Left ventricle myocardium inferior (tissue), 1 donor: Measurements from ENCODE around the gene TMEM209. TPM values are rescaled to one million over a fixed set of nuclear protein-coding genes. Genes with fewer than 3 reads are reported as not detected.

Experiments used
- DNase-seq: peaks from one replicate; pipeline ENCODE4 v3.0.0-alpha.2; 2020
- H3K27ac ChIP-seq: fragments of 200-600 bp; replicated peaks from 2 replicates; pipeline ENCODE4 v1.8.0; 2021
- H3K27me3 ChIP-seq: fragments of 200-600 bp; 2 replicates; pipeline ENCODE4 v1.8.0; 2021; ENCODE audit warnings: low read depth
- H3K36me3 ChIP-seq: fragments of 200-600 bp; 2 replicates; pipeline ENCODE4 v1.8.0; 2021
- H3K4me1 ChIP-seq: fragments of 200-600 bp; 2 replicates; pipeline ENCODE4 v1.8.0; 2021
- H3K4me3 ChIP-seq: fragments of 200-600 bp; 2 replicates; pipeline ENCODE4 v1.8.0; 2021; ENCODE audit warnings: mild to moderate bottlenecking, moderate library complexity
- H3K9me3 ChIP-seq: fragments of 200-600 bp; replicated peaks from 2 replicates; pipeline ENCODE4 v1.8.0; 2021
- intact Hi-C: fragments of 100-400 bp; cut with micrococcal nuclease; formaldehyde crosslinking; loops from one replicate; pipeline ENCODE4 v1.11.0; 2022
- total RNA-seq: library from RNA; stranded (reverse); fragmentation: NEBNext Ultra II Directional; extraction: Animal tissue kit (Norgen Biotek cat#: 25700); gene quantifications from one replicate; pipeline ENCODE4 v1.2.1, GENCODE V29; 2021
- TF ChIP-seq, protein P1 (sequence below): fragments of 200-600 bp; IDR thresholded peaks from 2 replicates; pipeline ENCODE4 v1.8.0; 2021; ENCODE audit warnings: antibody characterized with exemption, mild to moderate bottlenecking, borderline replicate concordance
- donor health status: DM: no; HTN: yes; CAD: no; lungs with severe emphysema.

TMEM209 gene
- total RNA-seq, 1 donor from 2014 or later: 9.9 TPM

DNA sequence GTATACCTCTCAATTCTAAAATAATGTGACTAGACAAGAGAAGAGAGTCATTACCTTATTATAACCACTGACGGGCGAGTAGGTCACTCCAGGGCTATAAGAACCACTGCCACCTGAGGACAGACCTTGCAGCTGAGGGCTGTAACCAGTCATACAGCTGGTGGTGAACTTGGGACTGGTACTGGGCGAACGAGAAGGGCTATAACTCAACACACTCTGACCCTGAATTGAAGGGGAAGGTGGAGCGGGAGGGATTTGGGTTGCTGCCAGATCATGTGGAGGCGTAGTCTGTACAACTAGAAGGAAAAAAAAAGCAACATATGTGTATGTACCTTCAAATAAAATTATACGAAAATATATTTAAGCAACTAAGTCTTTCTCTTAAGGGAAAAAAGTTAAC, 3.4 kb downstream of the TMEM209 start:
- TF ChIP-seq, protein P1, sequence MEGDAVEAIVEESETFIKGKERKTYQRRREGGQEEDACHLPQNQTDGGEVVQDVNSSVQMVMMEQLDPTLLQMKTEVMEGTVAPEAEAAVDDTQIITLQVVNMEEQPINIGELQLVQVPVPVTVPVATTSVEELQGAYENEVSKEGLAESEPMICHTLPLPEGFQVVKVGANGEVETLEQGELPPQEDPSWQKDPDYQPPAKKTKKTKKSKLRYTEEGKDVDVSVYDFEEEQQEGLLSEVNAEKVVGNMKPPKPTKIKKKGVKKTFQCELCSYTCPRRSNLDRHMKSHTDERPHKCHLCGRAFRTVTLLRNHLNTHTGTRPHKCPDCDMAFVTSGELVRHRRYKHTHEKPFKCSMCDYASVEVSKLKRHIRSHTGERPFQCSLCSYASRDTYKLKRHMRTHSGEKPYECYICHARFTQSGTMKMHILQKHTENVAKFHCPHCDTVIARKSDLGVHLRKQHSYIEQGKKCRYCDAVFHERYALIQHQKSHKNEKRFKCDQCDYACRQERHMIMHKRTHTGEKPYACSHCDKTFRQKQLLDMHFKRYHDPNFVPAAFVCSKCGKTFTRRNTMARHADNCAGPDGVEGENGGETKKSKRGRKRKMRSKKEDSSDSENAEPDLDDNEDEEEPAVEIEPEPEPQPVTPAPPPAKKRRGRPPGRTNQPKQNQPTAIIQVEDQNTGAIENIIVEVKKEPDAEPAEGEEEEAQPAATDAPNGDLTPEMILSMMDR: no peak
- intact Hi-C loops: no loop called here

DNA sequence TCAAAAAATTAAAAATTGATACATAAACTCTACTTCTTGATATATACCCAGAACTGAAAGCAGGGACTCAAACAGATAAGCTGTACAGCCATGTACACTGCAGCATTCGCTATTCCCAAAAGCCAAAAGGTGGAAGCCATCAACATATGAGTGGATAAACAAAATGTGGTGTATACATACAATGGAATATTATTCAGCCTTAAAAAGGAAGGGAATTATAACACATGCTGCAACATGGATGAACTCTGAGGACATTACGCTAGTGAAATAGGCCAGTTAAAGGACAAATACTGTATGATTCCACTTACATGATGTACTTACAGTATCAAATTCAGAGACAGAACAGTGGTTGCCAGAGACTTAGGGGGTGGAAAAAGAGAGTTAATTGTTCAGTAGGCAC, 8.1 kb downstream of the TMEM209 start:
- Histone ChIP-seq H3K4me1 (no peaks in the 10 kb centered on the region), H3K27ac (no peak overlapping the region), H3K27me3 (no peaks in the 10 kb centered on the region), H3K36me3 (peaks cover 71% of the 10 kb centered on the region), H3K9me3 (no peaks in the 10 kb centered on the region), H3K4me3 (no peak overlapping the region)
- intact Hi-C loops: no loop called here
- TF ChIP-seq, protein P1: no peak
- no peak for DNase-seq

More for the DNA sequence above, 3.4 kb downstream of the TMEM209 start:
- Histone ChIP-seq H3K27ac (no peak overlapping the region), H3K27me3 (no peaks in the 10 kb centered on the region), H3K4me1 (peaks cover 15% of the 10 kb centered on the region), H3K4me3 (no peak overlapping the region), H3K36me3 (peaks cover 62% of the 10 kb centered on the region), H3K9me3 (no peaks in the 10 kb centered on the region)
- no peak for DNase-seq

DNA sequence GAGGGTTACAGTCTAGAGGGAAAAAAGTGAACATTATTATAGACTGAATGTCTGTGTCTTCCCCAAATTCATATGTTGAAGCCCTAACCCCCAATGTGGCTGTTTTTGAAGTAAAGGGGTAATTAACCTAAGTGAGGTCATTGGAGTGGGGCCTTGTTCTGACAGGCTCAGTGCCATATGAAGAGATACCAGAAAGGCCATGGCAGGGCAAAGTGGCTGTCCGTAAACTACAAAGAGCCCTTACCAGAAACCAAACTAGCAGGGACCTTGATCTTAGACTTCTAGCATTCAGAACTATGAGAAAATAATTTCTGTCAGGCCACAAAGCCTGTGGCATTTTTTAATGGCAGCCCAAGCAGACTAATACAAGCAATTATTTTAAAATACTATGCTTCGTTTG, 8.7 kb downstream of the TMEM209 start:
- Histone ChIP-seq H3K9me3 (no peaks in the 10 kb centered on the region), H3K27me3 (no peaks in the 10 kb centered on the region), H3K4me1 (no peaks in the 10 kb centered on the region), H3K36me3 (peaks cover 71% of the 10 kb centered on the region), H3K4me3 (no peak overlapping the region), H3K27ac (no peak overlapping the region)
- TF ChIP-seq, protein P1: no peak
- no peak for DNase-seq
- intact Hi-C loops: no loop called here

DNA sequence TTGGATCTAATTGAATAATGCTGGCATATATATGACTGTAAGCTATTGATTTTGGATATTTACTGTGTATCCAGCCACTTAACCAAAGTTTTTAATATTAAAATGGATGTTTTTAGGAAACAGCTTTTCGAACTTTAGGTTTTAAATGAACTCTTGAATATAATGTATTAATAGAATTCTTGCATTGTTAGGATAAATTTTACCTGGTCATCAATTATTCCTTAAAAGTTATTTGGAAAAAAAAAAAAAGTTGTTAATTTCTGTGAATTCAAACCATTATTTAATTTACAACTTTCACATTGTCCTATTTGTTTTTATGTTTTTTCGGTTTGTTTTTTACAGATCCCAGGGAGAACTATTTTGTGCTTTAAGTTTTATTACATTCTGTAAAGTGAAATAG, 9.8 kb downstream of the TMEM209 start:
- Histone ChIP-seq H3K27ac (no peak overlapping the region), H3K36me3 (peaks cover 71% of the 10 kb centered on the region), H3K4me1 (no peaks in the 10 kb centered on the region), H3K27me3 (no peaks in the 10 kb centered on the region), H3K4me3 (no peak overlapping the region), H3K9me3 (no peaks in the 10 kb centered on the region)
- DNase-seq: no peak
- intact Hi-C loops: no loop called here
- TF ChIP-seq, protein P1: no peak

DNA sequence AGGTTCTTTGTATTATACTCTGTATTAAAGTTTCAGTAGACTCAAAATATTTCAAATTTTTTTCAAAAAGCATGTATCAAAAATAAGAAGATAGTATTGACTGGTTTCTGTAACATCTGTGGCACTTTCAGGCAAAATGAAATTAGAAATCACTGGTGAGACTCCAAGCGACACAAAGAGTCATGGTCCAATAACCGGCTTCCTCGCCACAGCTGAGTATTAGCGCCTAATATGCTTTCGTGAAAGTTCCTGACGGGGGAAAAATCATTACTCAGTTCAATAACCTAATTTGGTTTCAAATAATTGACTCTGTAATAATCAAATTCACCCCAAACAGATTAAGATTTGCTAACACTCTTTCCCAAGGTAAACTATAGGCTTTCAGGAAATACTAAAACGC, 13.4 kb downstream of the TMEM209 start:
- Histone ChIP-seq H3K9me3 (no peaks in the 10 kb centered on the region), H3K27ac (no peak overlapping the region), H3K36me3 (peaks cover 52% of the 10 kb centered on the region), H3K4me1 (no peaks in the 10 kb centered on the region), H3K4me3 (no peak overlapping the region), H3K27me3 (no peaks in the 10 kb centered on the region)
- TF ChIP-seq, protein P1: no peak
- intact Hi-C loops: no loop called here
- no peak for DNase-seq

DNA sequence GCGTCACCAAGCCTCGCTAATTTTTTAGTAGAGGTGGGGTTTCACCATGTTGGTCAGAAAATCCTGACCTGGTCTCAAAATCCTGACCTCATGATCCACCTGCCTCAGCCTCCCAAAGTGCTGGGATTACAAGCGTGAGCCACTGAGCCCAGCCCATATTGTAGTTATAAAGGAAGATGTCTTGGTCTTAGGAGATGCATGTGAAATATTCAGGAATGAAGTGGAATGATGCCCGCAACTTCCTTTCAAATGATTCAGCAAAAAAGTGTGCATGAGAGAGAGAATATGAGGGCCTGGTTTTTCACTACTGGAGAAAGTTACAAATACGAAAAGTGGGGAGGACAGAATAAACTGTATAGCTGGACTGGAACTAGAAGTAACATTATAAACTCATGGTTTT, 15.9 kb downstream of the TMEM209 start:
- Histone ChIP-seq H3K36me3 (peaks cover 56% of the 10 kb centered on the region), H3K4me3 (no peak overlapping the region), H3K4me1 (no peaks in the 10 kb centered on the region), H3K27ac (no peak overlapping the region), H3K9me3 (no peaks in the 10 kb centered on the region), H3K27me3 (no peaks in the 10 kb centered on the region)
- intact Hi-C loops: no loop called here
- TF ChIP-seq, protein P1: no peak
- DNase-seq: no peak
